K562 (cell line): Measurements from ENCODE around the gene ICAM3. TPM values are rescaled to one million over a fixed set of nuclear protein-coding genes. Genes with fewer than 3 reads are reported as not detected.
A peak's percentile ranks its signal among the peaks of the same experiment; 100 is the strongest.

Experiments
- BHLHE40 ChIP-seq: IDR thresholded peaks from 2 replicates; pipeline ENCODE4 v1.6.1; 2011; ENCODE audit warnings: low read length, improper control_type of control experiment
- FOXA1 ChIP-seq: fragments of 450-650 bp; IDR thresholded peaks from 2 replicates; pipeline ENCODE4 v1.6.1; 2016; ENCODE audit warnings: mild to moderate bottlenecking, borderline replicate concordance
- MCM3 ChIP-seq: fragments of 450-650 bp; IDR thresholded peaks from 2 replicates; pipeline ENCODE4 v1.6.1; 2016
- MEF2A ChIP-seq: IDR thresholded peaks from 2 replicates; pipeline ENCODE4 v1.6.1; 2011; ENCODE audit warnings: low read depth, mild to moderate bottlenecking, low read length, moderate library complexity; ENCODE audit not compliant: control insufficient read depth
- PHF21A ChIP-seq: fragments of 450-650 bp; IDR thresholded peaks from 2 replicates; pipeline ENCODE4 v1.6.1; 2017; ENCODE audit warnings: low read depth, borderline replicate concordance
- POLR2H ChIP-seq: IDR thresholded peaks from 2 replicates; pipeline ENCODE4 v1.6.1; 2016; ENCODE audit warnings: missing genetic modification characterization, low read depth, mild to moderate bottlenecking, control low read depth, missing compliant biosample characterization, moderate library complexity
- RFX5 ChIP-seq: IDR thresholded peaks from 2 replicates; pipeline ENCODE4 v1.6.1; 2011; ENCODE audit warnings: low read depth, mild to moderate bottlenecking, improper control_type of control experiment, low read length
- TAF1 ChIP-seq: IDR thresholded peaks from 2 replicates; pipeline ENCODE4 v1.6.1; 2011; ENCODE audit warnings: mild to moderate bottlenecking, low read length, moderate library complexity; ENCODE audit not compliant: insufficient read depth, control insufficient read depth, severe bottlenecking; ENCODE audit errors: extremely low read depth
- TBP ChIP-seq: optimal IDR thresholded peaks from 2 replicates; pipeline ENCODE3; 2011; ENCODE audit warnings: low read depth, low read length, improper control_type of control experiment
- TFAM ChIP-seq: fragments of 250-450 bp; sonication (Bioruptor Pico); conservative IDR thresholded peaks from 2 replicates; pipeline ENCODE4 v1.5.0; 2021; ENCODE audit warnings: mild to moderate bottlenecking, moderate library complexity
- U2AF1 ChIP-seq: fragments of 200-400 bp; formaldehyde crosslinking; optimal IDR thresholded peaks from 2 replicates; pipeline ENCODE3; 2017; ENCODE audit warnings: mild to moderate bottlenecking, low read depth, low read length, moderate library complexity
- WHSC1 ChIP-seq: IDR thresholded peaks from one replicate; pipeline ENCODE4 v1.6.1; 2012; ENCODE audit warnings: low read length, control low read depth, inconsistent platforms
- XRCC3 ChIP-seq: fragments of 450-650 bp; IDR thresholded peaks from 2 replicates; pipeline ENCODE4 v1.6.1; 2017; ENCODE audit warnings: mild to moderate bottlenecking, moderate library complexity
- YY1 ChIP-seq, 3 experiments: IDR thresholded peaks; 2 replicates each; pipeline ENCODE4 v1.6.1; 2011; ENCODE audit warnings: low read length in 2 of 3, mild to moderate bottlenecking in 2 of 3, moderate library complexity in 2 of 3, borderline replicate concordance in 1 of 3, control low read depth in 1 of 3, low read depth in 1 of 3; ENCODE audit not compliant: insufficient read depth in 3 of 3, insufficient replicate concordance in 2 of 3, control insufficient read depth in 1 of 3, insufficient read length in 1 of 3; ENCODE audit errors: extremely low read depth in 1 of 3
- ZNF165 ChIP-seq: fragments of 250-450 bp; sonication (Bioruptor Pico); IDR thresholded peaks from 2 replicates; pipeline ENCODE4 v1.4.0; 2020; ENCODE audit warnings: borderline replicate concordance
- ZNF589 ChIP-seq: fragments of 200-800 bp; sonication (Bioruptor generic); IDR thresholded peaks from 2 replicates; pipeline ENCODE4 v1.6.1; 2016; ENCODE audit warnings: low read depth, missing genetic modification characterization, missing compliant biosample characterization
- ZNF764 ChIP-seq: fragments of 250-450 bp; sonication (Bioruptor Pico); IDR thresholded peaks from 2 replicates; pipeline ENCODE4 v1.4.0; 2020; ENCODE audit warnings: low read depth, mild to moderate bottlenecking, moderate library complexity
- polyA plus RNA-seq, 8 experiments: library from polyadenylated mRNA; depleted of rRNA in 4 of 8; stranded (reverse) in 5 of 8; unstranded in 3 of 8; fragments of >200 nt; fragmentation: Nextera tagmentation in 2 of 8; fragmentation: Illumina TruSeq in 1 of 8; extraction: Ambion mirVana in 2 of 8; extraction: Trizol in 1 of 8; gene quantifications; 2 replicates each; pipeline versions ENCODE4 v1.2.1 to v1.2.3, GENCODE V29; 2011 to 2014; ENCODE audit warnings: inconsistent platforms in 1 of 8, missing spikeins in 1 of 8
- total RNA-seq, 7 experiments: library from RNA; depleted of rRNA in 6 of 7; stranded (reverse); fragments of >200 nt in 6 of 7; fragmentation: Illumina TruSeq in 2 of 7; extraction: Trizol in 2 of 7; gene quantifications; 2 replicates each; pipeline versions ENCODE4 v1.2.1 to v1.2.3, GENCODE V29; 2011 to 2021; ENCODE audit warnings: low replicate concordance in 1 of 7
- TF ChIP-seq, protein P1 (sequence below), 2 experiments: fragments of 450-650 bp in 1 of 2; sonication (generic) in 1 of 2; formaldehyde crosslinking in 1 of 2; IDR thresholded peaks in 1 of 2; conservative IDR thresholded peaks in 1 of 2; 2 replicates each; pipeline versions ENCODE4 v1.6.1 to v1.8.1; 2016 to 2023; ENCODE audit warnings: mild to moderate bottlenecking in 2 of 2, moderate library complexity in 2 of 2, inconsistent platforms in 1 of 2, missing genetic modification reagents in 1 of 2
- TF ChIP-seq, protein P2 (sequence below): sonication (generic); formaldehyde crosslinking; IDR thresholded peaks from 2 replicates; pipeline ENCODE4 v1.8.0; 2022; ENCODE audit warnings: mild to moderate bottlenecking, low read depth, missing genetic modification reagents
- TF ChIP-seq, protein P3 (sequence below), 2 experiments: fragments of 450-650 bp; IDR thresholded peaks; 2 replicates each; pipeline ENCODE4 v1.6.1; 2016
- TF ChIP-seq, protein P4 (sequence below): fragments of 450-650 bp; IDR thresholded peaks from 2 replicates; pipeline ENCODE4 v1.6.1; 2016; ENCODE audit warnings: low read depth, mild to moderate bottlenecking, moderate library complexity
- TF ChIP-seq, protein P5 (sequence below): sonication (generic); formaldehyde crosslinking; IDR thresholded peaks from 2 replicates; pipeline ENCODE4 v1.8.0; 2022; ENCODE audit warnings: mild to moderate bottlenecking, missing genetic modification reagents

The ICAM3 gene
- total and polyA plus RNA-seq, 9 of the 15 experiments (the other 6 are each of a cell fraction or from before 2014, with no cell fraction given) = 6.5 to 39.5 (median 24.2) TPM

DNA sequence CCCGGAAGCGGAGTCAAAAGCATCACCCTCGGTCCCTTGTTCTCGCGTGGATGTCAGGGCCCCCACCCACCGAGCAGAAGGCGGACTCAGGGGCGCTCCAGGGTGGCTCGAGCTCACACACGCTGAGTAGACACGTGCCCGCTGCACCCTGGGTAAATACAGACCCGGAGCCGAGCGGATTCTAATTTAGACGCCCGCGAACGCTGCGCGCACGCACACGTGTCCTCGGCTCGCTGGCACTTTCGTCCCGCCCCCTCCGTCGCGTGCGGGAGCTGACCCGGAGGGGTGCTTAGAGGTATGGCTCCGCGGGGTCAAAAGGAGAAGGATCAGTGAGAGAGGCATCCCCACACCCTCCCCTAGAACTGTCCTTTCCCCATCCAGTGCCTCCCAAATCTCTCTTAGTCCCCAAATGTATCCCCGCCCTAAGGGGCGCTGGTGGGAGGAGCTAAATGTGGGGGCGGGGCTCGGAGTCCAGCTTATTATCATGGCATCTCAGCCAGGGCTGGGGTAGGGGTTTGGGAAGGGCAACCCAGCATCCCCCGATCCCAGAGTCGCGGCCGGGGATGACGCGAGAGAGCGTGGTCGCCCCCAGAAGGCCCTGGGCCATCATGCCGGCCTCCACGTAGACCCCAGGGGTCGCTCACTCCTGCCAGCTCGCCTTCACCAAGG lies 50.1 kb downstream of the ICAM3 start (continued):
- TF ChIP-seq, protein P1, sequence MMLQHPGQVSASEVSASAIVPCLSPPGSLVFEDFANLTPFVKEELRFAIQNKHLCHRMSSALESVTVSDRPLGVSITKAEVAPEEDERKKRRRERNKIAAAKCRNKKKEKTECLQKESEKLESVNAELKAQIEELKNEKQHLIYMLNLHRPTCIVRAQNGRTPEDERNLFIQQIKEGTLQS (IDR thresholded peaks at IDR 0.05) = no peak
- TF ChIP-seq, protein P1 (CRISPR knock-in tag; conservative IDR thresholded peaks at IDR 0.05) = no peak
- TF ChIP-seq MEF2A = 0 out of 2 replicates have a peak, but pooled peaks have one; percentile 29
- TF ChIP-seq, protein P2, sequence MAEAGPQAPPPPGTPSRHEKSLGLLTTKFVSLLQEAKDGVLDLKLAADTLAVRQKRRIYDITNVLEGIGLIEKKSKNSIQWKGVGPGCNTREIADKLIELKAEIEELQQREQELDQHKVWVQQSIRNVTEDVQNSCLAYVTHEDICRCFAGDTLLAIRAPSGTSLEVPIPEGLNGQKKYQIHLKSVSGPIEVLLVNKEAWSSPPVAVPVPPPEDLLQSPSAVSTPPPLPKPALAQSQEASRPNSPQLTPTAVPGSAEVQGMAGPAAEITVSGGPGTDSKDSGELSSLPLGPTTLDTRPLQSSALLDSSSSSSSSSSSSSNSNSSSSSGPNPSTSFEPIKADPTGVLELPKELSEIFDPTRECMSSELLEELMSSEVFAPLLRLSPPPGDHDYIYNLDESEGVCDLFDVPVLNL = 0 out of 2 replicates have a peak, but pooled peaks have one; percentile 37
- TF ChIP-seq ZNF165 = no peak
- TF ChIP-seq TFAM = no peak
- TF ChIP-seq U2AF1 = no peak
- TF ChIP-seq TAF1 = peak; percentile 13
- TF ChIP-seq XRCC3 = no peak
- TF ChIP-seq WHSC1 = no peak
- TF ChIP-seq RFX5 = no peak
- TF ChIP-seq, protein P3, sequence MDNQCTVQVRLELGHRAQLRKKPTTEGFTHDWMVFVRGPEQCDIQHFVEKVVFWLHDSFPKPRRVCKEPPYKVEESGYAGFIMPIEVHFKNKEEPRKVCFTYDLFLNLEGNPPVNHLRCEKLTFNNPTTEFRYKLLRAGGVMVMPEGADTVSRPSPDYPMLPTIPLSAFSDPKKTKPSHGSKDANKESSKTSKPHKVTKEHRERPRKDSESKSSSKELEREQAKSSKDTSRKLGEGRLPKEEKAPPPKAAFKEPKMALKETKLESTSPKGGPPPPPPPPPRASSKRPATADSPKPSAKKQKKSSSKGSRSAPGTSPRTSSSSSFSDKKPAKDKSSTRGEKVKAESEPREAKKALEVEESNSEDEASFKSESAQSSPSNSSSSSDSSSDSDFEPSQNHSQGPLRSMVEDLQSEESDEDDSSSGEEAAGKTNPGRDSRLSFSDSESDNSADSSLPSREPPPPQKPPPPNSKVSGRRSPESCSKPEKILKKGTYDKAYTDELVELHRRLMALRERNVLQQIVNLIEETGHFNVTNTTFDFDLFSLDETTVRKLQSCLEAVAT (IDR thresholded peaks at IDR 0.05) = no peak
- no peak for TF ChIP-seq PHF21A
- peak; percentile 98 for TF ChIP-seq BHLHE40
- TF ChIP-seq, protein P4, sequence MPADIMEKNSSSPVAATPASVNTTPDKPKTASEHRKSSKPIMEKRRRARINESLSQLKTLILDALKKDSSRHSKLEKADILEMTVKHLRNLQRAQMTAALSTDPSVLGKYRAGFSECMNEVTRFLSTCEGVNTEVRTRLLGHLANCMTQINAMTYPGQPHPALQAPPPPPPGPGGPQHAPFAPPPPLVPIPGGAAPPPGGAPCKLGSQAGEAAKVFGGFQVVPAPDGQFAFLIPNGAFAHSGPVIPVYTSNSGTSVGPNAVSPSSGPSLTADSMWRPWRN = peak; percentile 87
- TF ChIP-seq ZNF764 (CRISPR knock-in tag) = no peak
- TF ChIP-seq MCM3 = no peak
- TF ChIP-seq FOXA1 = no peak
- TF ChIP-seq, protein P5, sequence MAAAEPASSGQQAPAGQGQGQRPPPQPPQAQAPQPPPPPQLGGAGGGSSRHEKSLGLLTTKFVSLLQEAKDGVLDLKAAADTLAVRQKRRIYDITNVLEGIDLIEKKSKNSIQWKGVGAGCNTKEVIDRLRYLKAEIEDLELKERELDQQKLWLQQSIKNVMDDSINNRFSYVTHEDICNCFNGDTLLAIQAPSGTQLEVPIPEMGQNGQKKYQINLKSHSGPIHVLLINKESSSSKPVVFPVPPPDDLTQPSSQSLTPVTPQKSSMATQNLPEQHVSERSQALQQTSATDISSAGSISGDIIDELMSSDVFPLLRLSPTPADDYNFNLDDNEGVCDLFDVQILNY (CRISPR knock-in tag) = no peak
- TF ChIP-seq YY1 (IDR thresholded peaks at IDR 0.05; ENCODE audit: borderline replicate concordance in 1 of 3, control insufficient read depth in 1 of 3, extremely low read depth in 1 of 3, insufficient read depth in 3 of 3, insufficient read length in 1 of 3, insufficient replicate concordance in 2 of 3, low read depth in 1 of 3, low read length in 2 of 3) = peak in 2 of 3 experiments; percentile 51 to 76
- 0 out of 2 replicates have a peak, but pooled peaks have one; percentile 10 for TF ChIP-seq ZNF589 (CRISPR knock-in tag)
- peak; percentile 50 for TF ChIP-seq TBP
- peak; percentile 45; the same call in 1 of the 2 replicates for TF ChIP-seq POLR2H (tag)
